GM23338 (cell line): ENCODE measurements around the gene COL8A1. TPM values are rescaled to one million over a fixed set of nuclear protein-coding genes. Genes with fewer than 3 reads are reported as not detected.

Source experiments
- ATAC-seq: fragments of 200-7000 bp; cut with Tn5 transposase; 3 replicates; pipeline ENCODE4 v1.9.1; 2020
- DNase-seq: peaks from one replicate; pipeline ENCODE4 v3.0.0-alpha.2; 2015; ENCODE audit warnings: low spot score
- H2AFZ ChIP-seq: fragments of 200-600 bp; sonication (generic); 2 replicates; pipeline ENCODE4 v1.8.0; 2016; ENCODE audit warnings: antibody characterized with exemption, mild to moderate bottlenecking, moderate library complexity
- H3F3A ChIP-seq: fragments of 200-600 bp; sonication (generic); replicated peaks from 2 replicates; pipeline ENCODE4 v1.8.0; 2017; ENCODE audit warnings: antibody characterized with exemption, mixed run types, low read depth
- H3K27ac ChIP-seq: fragments of 200-600 bp; sonication (generic); 2 replicates; pipeline ENCODE4 v1.6.1; 2016; ENCODE audit warnings: low read depth
- H3K27me3 ChIP-seq: fragments of 200-600 bp; sonication (generic); 2 replicates; pipeline ENCODE4 v1.8.0; 2016; ENCODE audit warnings: mild to moderate bottlenecking, mixed run types, moderate library complexity; ENCODE audit not compliant: insufficient read depth
- H3K36me3 ChIP-seq: fragments of 200-600 bp; sonication (generic); 2 replicates; pipeline ENCODE4 v1.8.0; 2016; ENCODE audit warnings: mild to moderate bottlenecking; ENCODE audit not compliant: insufficient read depth
- H3K4me1 ChIP-seq: fragments of 200-600 bp; sonication (generic); 2 replicates; pipeline ENCODE4 v1.8.0; 2016; ENCODE audit warnings: mild to moderate bottlenecking, moderate library complexity; ENCODE audit not compliant: insufficient read depth
- H3K4me2 ChIP-seq: fragments of 200-600 bp; sonication (generic); 2 replicates; pipeline ENCODE4 v1.7.1; 2017; ENCODE audit warnings: mixed run types
- H3K4me3 ChIP-seq: fragments of 200-600 bp; sonication (generic); 2 replicates; pipeline ENCODE4 v1.6.1; 2016; ENCODE audit warnings: mixed run types
- H3K79me2 ChIP-seq: fragments of 200-600 bp; sonication (generic); replicated peaks from 2 replicates; pipeline ENCODE4 v1.8.0; 2017; ENCODE audit warnings: mild to moderate bottlenecking; ENCODE audit not compliant: insufficient read depth
- H3K9me2 ChIP-seq: fragments of 200-600 bp; sonication (generic); 2 replicates; pipeline ENCODE4 v1.8.0; 2017; ENCODE audit not compliant: insufficient read depth
- H4K20me1 ChIP-seq: fragments of 200-600 bp; sonication (generic); replicated peaks from 2 replicates; pipeline ENCODE4 v1.8.0; 2017; ENCODE audit warnings: mild to moderate bottlenecking; ENCODE audit not compliant: insufficient read depth
- H3K27ac Mint-ChIP-seq: 2 replicates; pipeline ENCODE4 v1.8.0; 2020; ENCODE audit warnings: inconsistent platforms, mild to moderate bottlenecking, moderate library complexity, mixed read lengths
- H3K27me3 Mint-ChIP-seq: 3 replicates; pipeline ENCODE4 v1.8.0; 2022; ENCODE audit warnings: low read depth, mild to moderate bottlenecking, moderate library complexity, mixed read lengths, inconsistent platforms; ENCODE audit not compliant: insufficient read depth, poor library complexity
- H3K36me3 Mint-ChIP-seq: 3 replicates; pipeline ENCODE4 v1.8.0; 2021; ENCODE audit warnings: low read depth, mild to moderate bottlenecking, inconsistent platforms, moderate library complexity, mixed read lengths
- H3K4me1 Mint-ChIP-seq: 3 replicates; pipeline ENCODE4 v1.8.0; 2020; ENCODE audit warnings: mild to moderate bottlenecking, inconsistent platforms, mixed read lengths
- H3K4me3 Mint-ChIP-seq: 3 replicates; pipeline ENCODE4 v1.8.0; 2021; ENCODE audit warnings: moderate library complexity, mild to moderate bottlenecking, inconsistent platforms, mixed read lengths
- H3K9me3 Mint-ChIP-seq: 3 replicates; pipeline ENCODE4 v1.8.0; 2020; ENCODE audit warnings: moderate library complexity, mild to moderate bottlenecking, inconsistent platforms, mixed read lengths
- CREB1 ChIP-seq: fragments of 250-450 bp; sonication (Bioruptor Pico); IDR thresholded peaks from 2 replicates; pipeline ENCODE4 v1.5.0; 2020; ENCODE audit warnings: low read depth, mild to moderate bottlenecking, moderate library complexity
- EZH2 ChIP-seq: fragments of 200-600 bp; sonication (generic); IDR thresholded peaks from one replicate; pipeline ENCODE4 v1.8.0; 2017; ENCODE audit warnings: antibody characterized with exemption, mild to moderate bottlenecking, low read depth; ENCODE audit not compliant: unreplicated experiment
- EZH2phosphoT487 ChIP-seq: fragments of 200-600 bp; sonication (generic); IDR thresholded peaks from one replicate; pipeline ENCODE4 v1.8.1; 2018; ENCODE audit warnings: antibody characterized with exemption; ENCODE audit not compliant: unreplicated experiment
- NANOG ChIP-seq: IDR thresholded peaks from 2 replicates; pipeline ENCODE4 v1.6.1; 2016; ENCODE audit warnings: antibody characterized with exemption, borderline replicate concordance
- POLR2AphosphoS5 ChIP-seq: IDR thresholded peaks from 2 replicates; pipeline ENCODE4 v1.6.1; 2016; ENCODE audit warnings: antibody characterized with exemption, low read depth
- STAT1 ChIP-seq: IDR thresholded peaks from one replicate; pipeline ENCODE4 v1.6.1; 2016; ENCODE audit warnings: antibody characterized with exemption; ENCODE audit not compliant: unreplicated experiment
- ZNF114 ChIP-seq: fragments of 250-450 bp; sonication (Bioruptor Pico); IDR thresholded peaks from 2 replicates; pipeline ENCODE4 v1.5.0; 2020; ENCODE audit warnings: mild to moderate bottlenecking, moderate library complexity
- ZNF331 ChIP-seq: fragments of 250-450 bp; sonication (Bioruptor Pico); IDR thresholded peaks from 2 replicates; pipeline ENCODE4 v1.5.0; 2020; ENCODE audit warnings: low read depth, mild to moderate bottlenecking, moderate library complexity
- ZNF462 ChIP-seq: fragments of 250-450 bp; sonication (Bioruptor Pico); IDR thresholded peaks from 2 replicates; pipeline ENCODE4 v1.5.0; 2020; ENCODE audit warnings: mild to moderate bottlenecking, moderate library complexity
- polyA plus RNA-seq: library from polyadenylated mRNA; unstranded; fragments of >200 nt; fragmentation: Nextera tagmentation; extraction: Ambion mirVana; gene quantifications from 2 replicates; pipeline ENCODE4 v1.2.1, GENCODE V29; 2016
- total RNA-seq: library from RNA; depleted of rRNA; stranded (reverse); fragments of >200 nt; shearing (Covaris generic); gene quantifications from 2 replicates; pipeline ENCODE4 v1.2.3, GENCODE V29; 2014
- TF ChIP-seq, protein P1 (sequence below), 2 experiments: fragments of 200-600 bp in 1 of 2; sonication (generic) in 1 of 2; conservative IDR thresholded peaks; 2 replicates each; pipeline versions ENCODE4 v1.5.1 to v1.6.1; 2016 to 2017; ENCODE audit warnings: antibody characterized with exemption in 2 of 2, low read depth in 2 of 2, mild to moderate bottlenecking in 2 of 2, moderate library complexity in 1 of 2
- TF ChIP-seq, protein P2 (sequence below): IDR thresholded peaks from 2 replicates; pipeline ENCODE4 v1.6.1; 2016; ENCODE audit warnings: antibody characterized with exemption

The COL8A1 gene
- total and polyA plus RNA-seq, 2 experiments from 2014 or later = 0.26 to 0.97 TPM

GRCh38 chr3:99809565-99809964 lies 171.2 kb downstream of the COL8A1 start:
- DNase-seq = no peak
- Histone ChIP-seq H3K4me3 (no peak overlapping the region), H3K4me2 (no peak overlapping the region), H3K36me3 (no peaks in the 10 kb centered on the region), H4K20me1 (no peaks in the 10 kb centered on the region), H3K27me3 (no peaks in the 10 kb centered on the region), H3K9me2 (no peaks in the 10 kb centered on the region), H2AFZ (no peak overlapping the region), H3F3A (no peaks in the 10 kb centered on the region), H3K4me1 (no peaks in the 10 kb centered on the region), H3K27ac (no peak overlapping the region), H3K79me2 (no peaks in the 10 kb centered on the region)
- H3K9me3 Mint-ChIP-seq = peaks cover 22% of the 10 kb centered on the region
- H3K36me3 Mint-ChIP-seq = peaks cover 19% of the 10 kb centered on the region
- no peak for TF ChIP-seq ZNF114 (CRISPR knock-in tag)
- no peak for TF ChIP-seq EZH2
- H3K4me1 Mint-ChIP-seq = no peaks in the 10 kb centered on the region
- no peak overlapping the region for H3K4me3 Mint-ChIP-seq
- H3K27ac Mint-ChIP-seq = no peak overlapping the region
- no peak for ATAC-seq
- no peaks in the 10 kb centered on the region for H3K27me3 Mint-ChIP-seq

DNA sequence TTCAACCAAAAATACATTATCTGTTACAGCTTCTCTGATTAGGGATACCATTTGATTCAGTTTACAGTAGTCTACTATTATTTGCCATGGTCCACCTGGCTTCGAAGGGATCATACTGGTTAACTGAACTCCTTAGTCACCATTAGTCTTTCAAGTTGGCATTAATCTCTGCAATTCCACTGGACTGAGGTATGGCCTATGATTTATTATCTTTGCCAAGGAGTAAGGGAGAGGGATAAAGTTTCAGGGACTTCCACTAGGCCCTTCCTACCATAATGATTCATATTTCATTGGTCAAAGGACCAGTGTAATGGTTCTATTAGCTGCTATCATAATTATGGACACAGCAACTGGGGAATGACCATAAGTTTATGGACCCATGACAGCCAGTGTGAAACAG lies 172.0 kb downstream of the COL8A1 start:
- Histone ChIP-seq H3F3A (no peaks in the 10 kb centered on the region), H3K79me2 (no peaks in the 10 kb centered on the region), H3K4me3 (no peak overlapping the region), H3K36me3 (no peaks in the 10 kb centered on the region), H3K27me3 (no peaks in the 10 kb centered on the region), H3K27ac (no peak overlapping the region), H3K4me1 (no peaks in the 10 kb centered on the region), H4K20me1 (no peaks in the 10 kb centered on the region), H2AFZ (no peak overlapping the region), H3K9me2 (no peaks in the 10 kb centered on the region), H3K4me2 (no peak overlapping the region)
- Mint-ChIP-seq H3K36me3 (peaks cover 11% of the 10 kb centered on the region), H3K4me1 (no peaks in the 10 kb centered on the region), H3K4me3 (no peak overlapping the region), H3K9me3 (peaks cover 14% of the 10 kb centered on the region), H3K27me3 (no peaks in the 10 kb centered on the region), H3K27ac (no peak overlapping the region)
- DNase-seq (no peak), ATAC-seq (no peak)
- no peak for TF ChIP-seq STAT1
- no peak for TF ChIP-seq EZH2
- no peak for TF ChIP-seq POLR2AphosphoS5
- TF ChIP-seq, protein P1, sequence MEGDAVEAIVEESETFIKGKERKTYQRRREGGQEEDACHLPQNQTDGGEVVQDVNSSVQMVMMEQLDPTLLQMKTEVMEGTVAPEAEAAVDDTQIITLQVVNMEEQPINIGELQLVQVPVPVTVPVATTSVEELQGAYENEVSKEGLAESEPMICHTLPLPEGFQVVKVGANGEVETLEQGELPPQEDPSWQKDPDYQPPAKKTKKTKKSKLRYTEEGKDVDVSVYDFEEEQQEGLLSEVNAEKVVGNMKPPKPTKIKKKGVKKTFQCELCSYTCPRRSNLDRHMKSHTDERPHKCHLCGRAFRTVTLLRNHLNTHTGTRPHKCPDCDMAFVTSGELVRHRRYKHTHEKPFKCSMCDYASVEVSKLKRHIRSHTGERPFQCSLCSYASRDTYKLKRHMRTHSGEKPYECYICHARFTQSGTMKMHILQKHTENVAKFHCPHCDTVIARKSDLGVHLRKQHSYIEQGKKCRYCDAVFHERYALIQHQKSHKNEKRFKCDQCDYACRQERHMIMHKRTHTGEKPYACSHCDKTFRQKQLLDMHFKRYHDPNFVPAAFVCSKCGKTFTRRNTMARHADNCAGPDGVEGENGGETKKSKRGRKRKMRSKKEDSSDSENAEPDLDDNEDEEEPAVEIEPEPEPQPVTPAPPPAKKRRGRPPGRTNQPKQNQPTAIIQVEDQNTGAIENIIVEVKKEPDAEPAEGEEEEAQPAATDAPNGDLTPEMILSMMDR (conservative IDR thresholded peaks at IDR 0.05; ENCODE audit: low read depth in 2 of 2) = no peak
- no peak for TF ChIP-seq NANOG
- TF ChIP-seq, protein P2, sequence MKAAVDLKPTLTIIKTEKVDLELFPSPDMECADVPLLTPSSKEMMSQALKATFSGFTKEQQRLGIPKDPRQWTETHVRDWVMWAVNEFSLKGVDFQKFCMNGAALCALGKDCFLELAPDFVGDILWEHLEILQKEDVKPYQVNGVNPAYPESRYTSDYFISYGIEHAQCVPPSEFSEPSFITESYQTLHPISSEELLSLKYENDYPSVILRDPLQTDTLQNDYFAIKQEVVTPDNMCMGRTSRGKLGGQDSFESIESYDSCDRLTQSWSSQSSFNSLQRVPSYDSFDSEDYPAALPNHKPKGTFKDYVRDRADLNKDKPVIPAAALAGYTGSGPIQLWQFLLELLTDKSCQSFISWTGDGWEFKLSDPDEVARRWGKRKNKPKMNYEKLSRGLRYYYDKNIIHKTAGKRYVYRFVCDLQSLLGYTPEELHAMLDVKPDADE = no peak
- no peak for TF ChIP-seq ZNF331 (CRISPR knock-in tag)
- TF ChIP-seq CREB1 = no peak
- TF ChIP-seq EZH2phosphoT487 = no peak
- no peak for TF ChIP-seq ZNF462 (CRISPR knock-in tag)
- TF ChIP-seq ZNF114 (CRISPR knock-in tag) = no peak
